Hepatocyte (in vitro differentiated cells): Measurements from ENCODE around the gene KLF13.

ENCODE experiments used
- EZH2 ChIP-seq: fragments of 200-600 bp; sonication (generic); IDR thresholded peaks from 2 replicates; pipeline ENCODE4 v1.6.1; 2016; ENCODE audit warnings: antibody characterized with exemption, mild to moderate bottlenecking, borderline replicate concordance
- EZH2phosphoT487 ChIP-seq: fragments of 200-600 bp; sonication (generic); IDR thresholded peaks from one replicate; pipeline ENCODE4 v1.6.1; 2018; ENCODE audit warnings: antibody characterized with exemption, mild to moderate bottlenecking, low read depth, moderate library complexity; ENCODE audit not compliant: unreplicated experiment, severe bottlenecking
- TF ChIP-seq, protein P1 (sequence below): fragments of 200-600 bp; sonication (generic); IDR thresholded peaks from 2 replicates; pipeline ENCODE4 v1.5.1; 2016; ENCODE audit warnings: antibody characterized with exemption, mild to moderate bottlenecking; ENCODE audit not compliant: poor library complexity

DNA sequence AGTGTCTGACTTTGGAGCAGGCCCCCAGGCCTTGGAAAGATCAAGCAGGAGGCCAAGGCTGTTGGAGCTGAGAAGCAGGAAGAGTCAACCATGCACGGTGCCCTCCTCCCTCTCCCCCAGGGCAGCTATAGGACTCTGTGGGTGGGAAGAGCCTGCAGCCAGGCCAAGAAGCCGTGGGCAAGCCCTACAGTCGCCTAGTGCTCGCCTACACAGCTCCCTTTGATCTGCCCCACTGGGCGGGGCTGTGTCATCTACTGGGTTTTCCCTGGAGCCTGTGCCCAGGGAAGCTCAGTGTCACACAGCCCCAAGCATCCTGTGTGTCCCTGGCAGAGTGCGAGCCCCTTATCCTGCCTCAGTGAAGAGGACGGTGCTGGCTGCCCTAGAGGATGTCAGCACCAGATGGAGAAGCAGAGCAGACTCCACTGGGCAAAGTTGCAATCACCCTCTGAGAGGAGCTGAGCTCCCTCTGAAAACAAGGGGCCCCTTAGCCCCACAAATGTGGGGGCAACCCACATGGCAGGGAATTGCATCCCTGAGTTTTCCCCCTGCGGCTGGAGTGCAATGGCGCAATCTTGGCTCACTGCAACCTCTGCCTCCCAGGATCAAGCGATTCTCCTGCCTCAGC is 72.2 kb downstream of the KLF13 start:
- TF ChIP-seq, protein P1, sequence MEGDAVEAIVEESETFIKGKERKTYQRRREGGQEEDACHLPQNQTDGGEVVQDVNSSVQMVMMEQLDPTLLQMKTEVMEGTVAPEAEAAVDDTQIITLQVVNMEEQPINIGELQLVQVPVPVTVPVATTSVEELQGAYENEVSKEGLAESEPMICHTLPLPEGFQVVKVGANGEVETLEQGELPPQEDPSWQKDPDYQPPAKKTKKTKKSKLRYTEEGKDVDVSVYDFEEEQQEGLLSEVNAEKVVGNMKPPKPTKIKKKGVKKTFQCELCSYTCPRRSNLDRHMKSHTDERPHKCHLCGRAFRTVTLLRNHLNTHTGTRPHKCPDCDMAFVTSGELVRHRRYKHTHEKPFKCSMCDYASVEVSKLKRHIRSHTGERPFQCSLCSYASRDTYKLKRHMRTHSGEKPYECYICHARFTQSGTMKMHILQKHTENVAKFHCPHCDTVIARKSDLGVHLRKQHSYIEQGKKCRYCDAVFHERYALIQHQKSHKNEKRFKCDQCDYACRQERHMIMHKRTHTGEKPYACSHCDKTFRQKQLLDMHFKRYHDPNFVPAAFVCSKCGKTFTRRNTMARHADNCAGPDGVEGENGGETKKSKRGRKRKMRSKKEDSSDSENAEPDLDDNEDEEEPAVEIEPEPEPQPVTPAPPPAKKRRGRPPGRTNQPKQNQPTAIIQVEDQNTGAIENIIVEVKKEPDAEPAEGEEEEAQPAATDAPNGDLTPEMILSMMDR, result no peak
- TF ChIP-seq EZH2, result no peak
- no peak for TF ChIP-seq EZH2phosphoT487
